HG03378 (cell line): ENCODE results near the gene MOB2.

ENCODE experiments used
- ATAC-seq: cut with Tn5 transposase; IDR thresholded peaks from one replicate; pipeline ENCODE4 v1.9.1; 2021; ENCODE audit warnings: mild to moderate bottlenecking, moderate library complexity; ENCODE audit not compliant: unreplicated experiment

Gene MOB2

DNA sequence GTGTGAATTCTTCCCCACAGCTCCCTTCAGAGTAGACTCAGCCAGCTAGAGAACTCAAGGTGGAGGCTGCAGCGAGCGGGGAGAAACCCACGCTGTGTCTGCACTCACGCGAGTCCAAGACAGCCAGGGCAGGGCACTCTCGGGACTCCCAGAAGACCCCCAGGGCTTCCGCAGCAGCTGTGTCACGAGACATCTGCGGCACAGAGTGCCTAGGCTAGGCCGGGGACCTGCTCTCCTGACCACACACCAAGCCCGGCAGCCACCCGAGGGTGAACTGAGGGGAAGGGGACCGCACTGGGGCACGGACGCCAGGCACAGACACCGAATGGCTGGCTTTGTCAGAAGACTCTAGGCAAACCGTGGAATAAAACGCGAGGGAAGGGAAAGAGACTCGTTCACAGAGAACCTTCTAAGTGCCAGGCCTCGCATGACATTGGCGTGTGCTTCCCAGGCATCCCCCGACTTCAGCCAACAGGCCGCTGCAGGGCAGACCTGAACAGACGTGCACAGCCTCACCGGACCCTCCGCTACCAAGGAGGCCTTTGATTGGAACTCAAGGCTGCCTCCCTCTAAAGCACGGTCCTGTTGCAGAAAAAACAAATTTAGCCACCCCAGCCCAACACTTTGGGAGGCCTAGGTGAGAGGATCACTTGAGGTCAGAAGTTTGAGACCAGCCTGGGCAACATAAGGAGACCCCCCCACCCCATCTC lies 18.2 kb upstream of the MOB2 start:
- no peak for ATAC-seq

DNA sequence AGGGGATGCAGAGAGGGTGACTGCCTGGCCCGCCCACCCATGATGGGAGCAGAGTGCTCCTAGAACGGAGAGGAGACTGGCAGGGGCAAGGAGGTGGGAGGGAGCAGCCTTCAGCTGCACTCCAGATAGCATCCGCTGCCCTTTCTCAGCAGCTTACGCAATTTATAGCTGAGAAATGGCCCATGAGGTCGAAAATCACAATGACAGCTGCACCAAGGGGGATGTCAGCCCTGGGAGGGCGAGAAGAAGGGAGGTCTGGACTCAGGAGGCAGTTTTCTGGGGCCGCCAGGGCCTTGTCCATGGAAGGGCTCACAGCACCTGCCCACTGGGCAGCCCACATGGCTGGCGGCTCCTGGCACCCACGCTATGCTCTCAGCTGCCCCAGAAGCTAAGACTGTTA lies 17.6 kb upstream of the MOB2 start:
- ATAC-seq = no peak

DNA sequence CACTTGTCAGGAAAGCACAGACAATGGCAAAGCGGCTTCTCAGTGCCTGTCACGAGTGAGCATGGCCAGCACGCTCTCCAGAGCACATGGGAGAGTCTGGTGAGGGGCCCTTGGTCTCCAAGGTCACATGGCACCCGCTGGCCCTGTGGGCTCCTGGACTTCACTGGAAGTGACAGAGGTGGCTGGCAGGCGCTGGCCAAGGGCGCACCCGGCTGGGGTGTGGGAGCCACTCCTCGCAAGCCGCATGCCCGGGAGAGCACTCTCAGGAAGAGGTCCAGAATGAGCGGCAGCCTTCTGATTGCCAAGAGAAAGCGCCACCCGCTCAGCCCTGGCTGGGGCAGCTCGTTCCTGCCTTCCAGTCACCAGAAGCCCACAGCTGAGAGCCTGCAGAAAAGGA lies 17.1 kb upstream of the MOB2 start:
- ATAC-seq = no peak

DNA sequence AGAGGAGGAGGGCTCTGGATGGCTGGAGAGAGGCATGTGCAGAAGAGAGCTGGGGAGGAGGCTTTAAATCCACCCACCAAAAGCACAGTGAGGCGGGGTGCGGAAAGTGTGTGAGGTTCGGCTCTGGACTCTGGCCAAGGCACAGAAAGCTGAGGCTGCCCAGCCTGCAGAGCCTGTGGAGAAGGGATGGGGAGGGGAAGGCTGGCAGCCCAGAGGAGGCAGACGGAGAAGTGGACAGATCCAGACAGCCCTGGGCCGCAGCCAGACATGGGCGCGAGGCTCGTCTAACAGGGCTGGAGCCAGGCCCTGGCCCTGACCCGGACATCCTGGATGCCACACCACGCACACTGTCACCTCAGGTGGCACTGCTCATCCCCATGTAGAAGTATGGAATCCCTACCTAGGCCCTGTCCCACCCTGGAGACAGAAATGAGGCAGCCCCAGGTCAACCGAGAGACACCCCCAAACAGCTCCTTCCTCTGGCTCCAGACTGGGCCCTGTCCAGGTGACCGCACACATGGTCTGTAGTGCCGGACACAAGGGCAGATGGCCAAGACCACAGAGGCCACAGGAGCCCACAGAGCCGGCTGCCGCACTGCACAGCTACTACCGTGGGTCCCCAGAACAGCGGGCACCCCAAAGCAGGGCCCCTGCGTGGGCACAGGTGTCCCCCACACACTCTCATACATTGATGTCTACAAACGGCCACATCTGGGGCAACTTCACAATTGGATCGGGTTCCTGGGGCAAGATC lies 16.6 kb upstream of the MOB2 start:
- ATAC-seq = no peak

DNA sequence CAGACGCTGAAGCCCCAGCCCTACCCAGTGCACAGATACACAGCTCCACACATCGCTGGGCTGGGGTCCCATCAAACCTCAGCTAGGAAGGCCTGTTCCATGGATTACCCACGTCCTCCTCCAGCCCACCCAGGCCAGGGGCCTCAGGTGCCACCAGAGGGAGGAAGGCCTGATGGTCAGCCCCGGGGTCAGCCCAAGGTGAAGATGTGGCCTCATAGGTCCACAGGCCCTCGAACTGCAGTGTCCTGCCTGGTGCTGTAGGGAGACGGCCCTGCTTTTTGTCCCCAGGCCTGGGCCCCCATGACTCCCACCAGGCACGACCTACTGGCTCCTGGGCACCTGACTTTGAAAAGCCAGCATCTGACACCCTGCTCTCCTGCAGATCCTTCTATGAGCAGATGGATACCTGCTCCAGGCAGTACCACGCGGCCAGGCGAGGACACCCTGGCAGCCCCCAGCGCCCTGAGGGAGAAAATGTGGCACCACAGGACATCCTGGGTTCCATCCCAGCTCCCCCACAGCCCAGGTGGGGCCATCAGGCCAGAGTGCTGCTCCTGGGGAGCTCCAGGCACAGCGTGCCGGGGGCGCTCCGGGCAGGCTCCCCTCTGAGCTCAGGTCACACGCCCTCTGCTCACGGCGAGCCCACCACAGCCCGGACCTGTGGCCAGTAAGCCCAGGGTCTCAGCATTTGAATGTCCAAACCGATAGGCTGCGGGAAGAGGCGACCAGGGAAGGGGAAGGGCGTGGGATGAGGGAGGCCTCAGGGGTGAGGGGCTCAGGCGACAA lies 15.8 kb upstream of the MOB2 start:
- ATAC-seq = no peak

DNA sequence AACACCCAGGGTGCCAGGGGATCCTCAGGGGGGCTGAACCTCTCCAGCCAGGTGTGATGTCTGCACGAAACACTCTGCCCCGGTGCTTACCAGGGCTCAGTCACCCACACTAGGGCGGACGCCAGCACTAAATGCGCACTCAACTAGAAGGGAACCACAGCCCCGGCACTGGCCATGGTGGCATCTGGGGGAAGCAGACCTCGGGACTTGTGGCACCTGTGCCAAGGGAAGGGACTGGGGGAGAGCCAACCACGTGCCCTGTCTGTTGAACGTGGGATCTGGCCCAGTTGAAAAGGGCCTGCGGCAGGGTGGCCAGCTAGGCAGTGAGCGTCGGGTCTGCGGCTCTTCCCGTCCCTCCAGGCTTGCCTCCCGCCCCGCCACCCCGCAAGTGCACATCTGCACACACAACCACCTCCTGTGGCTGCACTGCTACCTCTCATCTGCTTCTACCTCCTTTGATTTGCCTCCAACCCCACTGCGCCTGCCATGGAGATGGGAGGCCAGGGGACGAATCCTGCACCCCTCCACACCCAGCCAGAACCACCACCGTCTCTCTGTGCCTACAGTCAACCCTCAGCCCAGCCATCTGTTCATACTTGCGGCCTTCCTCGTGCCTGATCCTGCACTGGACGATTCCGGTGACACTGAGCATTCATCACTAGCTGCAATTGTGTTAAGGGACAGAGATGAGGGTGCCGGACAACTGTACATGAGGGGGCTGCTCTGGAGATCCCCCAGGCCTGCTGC lies 15.0 kb upstream of the MOB2 start:
- ATAC-seq = no peak

DNA sequence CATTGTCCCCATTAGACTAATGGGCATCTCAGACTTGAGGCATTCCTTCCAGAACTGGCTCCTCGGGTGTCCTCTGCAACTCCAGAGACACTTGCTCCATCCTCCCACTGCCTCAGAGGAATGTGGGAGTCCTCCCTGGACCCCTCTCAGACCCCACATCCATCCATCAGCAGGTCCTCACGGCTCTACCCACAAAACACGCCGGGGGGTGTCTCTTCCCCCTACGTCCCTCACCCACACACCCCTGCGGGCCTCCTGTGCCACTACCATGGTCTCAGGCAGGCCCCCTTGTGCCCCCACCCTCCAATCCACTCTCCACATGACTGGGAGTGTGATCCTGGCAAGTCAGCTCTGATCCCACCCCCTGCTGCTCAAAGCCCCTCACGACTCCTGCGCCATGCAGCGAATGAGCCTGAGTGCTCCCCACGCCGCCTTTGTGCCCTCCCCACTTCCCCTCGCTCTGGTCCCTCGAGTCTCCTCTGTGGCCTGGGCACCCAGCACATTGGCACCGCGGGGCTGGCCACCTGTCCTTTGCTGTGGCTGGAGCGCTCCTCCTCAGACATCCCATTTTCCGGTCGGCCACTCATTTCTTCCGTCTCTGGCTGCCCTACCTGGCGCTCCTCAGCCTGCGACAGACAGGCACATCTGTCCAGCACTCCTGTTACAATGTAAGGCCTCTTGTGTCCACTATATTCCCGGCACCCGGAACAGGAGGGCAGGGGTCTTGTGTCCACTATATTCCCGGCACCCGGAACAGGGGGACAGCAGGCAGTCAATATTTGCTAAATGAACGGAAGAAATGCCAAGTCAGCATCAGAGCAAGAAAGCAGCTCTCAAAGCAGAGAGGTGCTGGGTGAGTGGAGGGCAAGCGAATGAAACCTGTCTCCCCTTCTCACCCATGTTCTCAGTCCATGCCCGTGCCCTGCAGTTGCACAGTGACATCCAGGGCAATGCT lies 14.2 kb upstream of the MOB2 start:
- ATAC-seq = no peak

DNA sequence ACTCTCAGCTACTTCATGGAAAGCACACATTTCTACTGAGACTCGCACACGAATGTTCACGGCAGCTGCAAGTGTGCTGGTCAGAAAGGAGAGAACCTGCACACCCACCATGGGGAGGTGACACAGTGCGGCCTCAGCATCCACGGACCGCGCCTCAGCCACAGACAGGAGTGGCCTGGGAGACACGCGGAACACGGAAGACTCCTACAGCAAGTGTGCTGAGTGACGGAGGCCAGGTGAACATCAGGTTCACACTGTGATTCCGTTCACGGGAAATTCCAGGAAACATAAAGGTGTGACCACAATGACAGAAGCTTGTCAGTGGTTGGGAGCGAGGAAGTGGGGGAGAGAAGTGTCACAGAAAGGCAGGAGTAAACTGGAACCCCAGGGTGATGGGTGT lies 13.3 kb upstream of the MOB2 start:
- no peak for ATAC-seq

DNA sequence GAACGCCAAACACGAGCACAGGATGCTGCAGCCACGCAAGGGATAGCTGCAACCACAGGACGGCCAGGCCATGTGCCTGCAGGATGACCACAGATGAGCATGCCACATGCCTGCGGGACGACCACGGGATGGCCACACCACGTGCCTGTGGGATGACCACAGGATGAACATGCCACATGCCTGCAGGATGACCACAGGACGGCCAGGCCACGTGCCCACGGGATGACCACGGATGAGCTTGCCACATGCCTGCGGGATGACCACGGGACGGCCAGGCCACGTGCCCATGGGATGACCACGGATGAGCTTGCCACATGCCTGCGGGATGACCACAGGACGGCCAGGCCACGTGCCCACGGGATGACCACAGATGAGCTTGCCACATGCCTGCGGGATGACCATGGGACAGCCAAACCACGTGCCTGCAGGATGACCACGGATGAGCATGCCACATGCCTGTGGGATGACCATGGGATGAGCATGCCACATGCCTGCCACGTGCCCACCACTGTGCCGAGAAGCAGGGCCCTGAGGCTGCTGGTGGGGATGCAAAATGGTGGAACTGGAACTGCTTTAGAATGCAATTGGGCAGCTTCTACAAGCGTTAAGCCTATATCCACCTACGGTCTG lies 12.8 kb upstream of the MOB2 start:
- no peak for ATAC-seq

DNA sequence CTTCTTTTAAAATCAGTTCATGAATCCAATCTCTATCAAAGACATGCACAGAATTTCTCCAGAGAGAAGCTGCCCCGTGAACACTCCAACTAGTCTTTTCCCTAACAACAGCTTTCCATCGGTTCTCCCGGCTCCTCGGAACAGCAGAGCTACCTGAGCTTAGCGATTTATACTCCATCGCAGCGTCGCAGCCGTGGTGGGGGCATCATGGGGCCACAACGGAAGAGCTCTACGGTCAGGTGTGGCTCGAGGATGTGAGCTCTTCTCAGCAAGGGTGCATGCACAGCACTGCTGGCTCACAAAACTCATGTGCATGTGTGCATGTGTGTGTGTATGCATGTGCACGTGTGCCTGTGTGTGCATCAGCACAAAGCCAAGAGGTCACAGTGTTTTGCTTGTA lies 11.7 kb upstream of the MOB2 start:
- no peak for ATAC-seq

DNA sequence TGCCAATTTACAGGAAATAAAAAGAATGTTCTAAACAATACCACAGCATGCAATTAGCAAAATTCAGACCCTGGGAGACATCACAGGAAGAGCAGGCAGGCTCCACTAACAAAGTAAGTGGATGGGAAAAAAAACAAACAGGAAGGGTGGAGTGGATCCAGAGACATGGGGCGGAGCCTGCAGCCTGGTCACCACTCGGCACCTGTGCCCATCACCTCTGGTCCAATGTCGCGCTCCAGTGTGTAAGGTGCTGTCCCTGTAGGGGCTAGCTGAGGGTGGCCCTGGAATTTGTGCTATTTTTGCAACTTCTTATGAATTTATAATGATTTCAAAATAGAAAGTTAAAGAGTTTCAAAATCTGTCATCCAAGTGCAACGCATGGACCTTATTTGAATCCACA lies 11.0 kb upstream of the MOB2 start:
- ATAC-seq = no peak

DNA sequence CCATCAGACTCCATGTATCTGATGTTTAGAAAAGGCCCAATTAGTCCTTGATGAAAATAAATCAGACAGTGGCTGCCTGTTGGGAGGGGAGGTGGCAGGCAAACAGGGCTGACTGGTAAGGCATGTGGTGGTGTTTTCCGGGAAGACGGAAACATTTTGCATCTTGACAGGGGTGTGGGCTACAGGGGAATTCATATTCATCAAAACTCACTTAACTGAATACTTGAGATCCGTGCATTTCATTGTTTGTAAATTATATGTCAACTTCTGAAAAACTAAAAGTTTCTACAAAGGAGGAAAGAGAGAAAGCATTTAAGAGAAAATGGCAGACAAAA lies 10.1 kb upstream of the MOB2 start:
- no peak for ATAC-seq

DNA sequence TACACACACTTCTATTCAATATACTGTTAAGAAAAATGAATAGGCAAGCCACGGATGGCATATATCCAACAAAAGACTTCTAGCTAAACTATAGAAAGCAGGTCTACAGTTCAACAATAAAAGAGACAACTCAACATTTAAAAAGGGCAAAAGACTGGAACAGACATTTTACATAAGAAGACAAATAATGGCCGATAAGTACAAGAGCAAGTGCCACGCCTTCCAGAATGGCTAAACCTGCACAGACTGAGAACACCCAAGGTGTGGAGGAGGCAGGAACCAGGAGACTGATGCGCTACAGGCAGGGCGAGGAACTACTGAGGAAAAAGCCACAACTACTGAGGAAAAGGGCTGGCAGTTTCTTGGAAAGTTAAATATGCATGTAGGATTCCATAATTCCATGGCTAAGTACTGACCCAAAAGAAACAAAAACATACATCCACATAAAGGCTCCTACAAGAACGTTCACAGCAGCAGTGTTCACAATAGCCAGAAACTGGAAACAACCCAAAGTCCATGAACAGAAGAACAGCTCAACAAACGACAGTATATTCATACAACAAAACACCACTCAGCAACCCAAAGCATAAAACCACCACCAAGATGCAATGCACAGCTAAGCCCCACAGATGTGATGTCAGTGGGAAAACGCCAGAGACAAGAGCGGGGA lies 9.6 kb upstream of the MOB2 start:
- ATAC-seq = no peak

DNA sequence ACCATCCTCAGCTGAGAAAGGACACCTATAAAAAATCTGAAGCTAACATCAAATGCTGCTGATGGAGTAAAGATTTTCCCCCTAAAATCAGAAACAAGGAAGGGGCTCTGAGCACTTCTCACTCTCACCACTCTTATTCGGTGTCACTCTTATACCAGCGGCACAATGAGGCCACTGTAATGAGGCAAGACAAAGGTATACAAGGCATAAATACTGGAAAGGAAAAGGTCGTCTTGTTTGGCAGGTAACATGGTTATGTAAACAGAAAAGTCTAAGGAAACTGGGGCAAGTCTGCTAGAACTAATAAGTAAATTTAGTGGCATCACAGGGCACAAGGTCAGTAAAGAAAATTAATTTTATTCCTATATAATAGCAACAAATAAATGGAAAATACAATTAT lies 8.1 kb upstream of the MOB2 start:
- no peak for ATAC-seq

DNA sequence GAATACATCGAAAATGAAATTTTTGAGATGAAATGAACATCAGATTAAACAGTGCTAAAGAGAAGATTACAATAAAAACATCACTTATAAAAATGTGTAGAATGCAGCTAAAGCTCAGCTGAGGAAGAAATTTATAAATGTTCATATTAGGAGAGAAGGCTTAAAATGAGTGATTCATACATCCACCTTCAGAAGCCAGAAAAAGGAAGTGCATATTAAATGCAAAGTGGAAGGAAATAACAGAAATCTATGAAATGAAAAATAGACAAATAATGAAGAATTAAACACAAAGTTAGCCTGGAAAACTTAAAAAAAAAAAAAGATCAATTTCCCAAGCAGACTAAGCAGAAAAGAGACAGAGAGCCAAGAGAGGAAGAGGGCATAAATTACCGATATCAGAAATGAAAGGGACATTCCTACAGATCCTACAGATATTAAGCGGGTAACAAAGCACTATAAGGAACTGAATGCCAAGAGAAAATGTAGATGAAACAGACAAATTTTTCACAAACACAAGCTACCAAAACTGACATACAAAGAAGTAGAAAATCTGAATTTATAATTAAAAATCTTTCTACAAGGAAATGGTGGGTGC lies 7.2 kb upstream of the MOB2 start:
- no peak for ATAC-seq

DNA sequence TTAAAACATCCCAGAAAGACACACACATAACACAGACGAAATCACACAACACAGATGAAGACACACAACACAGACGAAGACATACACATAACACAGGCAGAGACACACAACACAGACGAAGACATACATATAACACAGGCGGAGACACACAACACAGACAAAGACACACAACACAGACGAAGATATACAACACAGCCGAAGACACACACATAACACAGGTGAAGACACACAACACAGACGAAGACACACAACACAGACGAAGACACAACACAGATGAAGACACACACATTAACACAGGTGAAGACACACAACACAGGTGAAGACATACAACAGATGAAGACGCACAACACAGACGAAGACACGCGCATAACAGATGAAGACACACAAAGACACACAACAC lies 4.8 kb upstream of the MOB2 start:
- no peak for ATAC-seq

DNA sequence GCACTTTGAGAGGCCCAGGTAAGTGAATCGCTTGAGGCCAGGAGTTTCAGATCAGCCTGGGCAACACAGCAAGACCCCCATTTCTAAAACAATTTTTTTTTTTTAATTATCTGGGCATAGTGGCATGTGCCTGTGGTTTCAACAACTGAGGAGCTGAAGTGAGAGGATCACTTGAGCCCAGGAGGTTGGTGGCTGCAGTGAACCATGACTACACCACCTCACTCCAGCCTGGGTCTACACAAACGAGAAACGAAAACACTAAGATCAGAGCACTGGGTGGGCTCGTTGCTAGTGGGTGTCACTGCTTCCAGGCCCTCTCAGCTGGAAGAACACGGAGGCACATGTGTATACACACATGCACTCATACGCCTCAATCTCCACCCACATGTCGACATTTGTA lies 4.1 kb upstream of the MOB2 start:
- ATAC-seq = no peak

DNA sequence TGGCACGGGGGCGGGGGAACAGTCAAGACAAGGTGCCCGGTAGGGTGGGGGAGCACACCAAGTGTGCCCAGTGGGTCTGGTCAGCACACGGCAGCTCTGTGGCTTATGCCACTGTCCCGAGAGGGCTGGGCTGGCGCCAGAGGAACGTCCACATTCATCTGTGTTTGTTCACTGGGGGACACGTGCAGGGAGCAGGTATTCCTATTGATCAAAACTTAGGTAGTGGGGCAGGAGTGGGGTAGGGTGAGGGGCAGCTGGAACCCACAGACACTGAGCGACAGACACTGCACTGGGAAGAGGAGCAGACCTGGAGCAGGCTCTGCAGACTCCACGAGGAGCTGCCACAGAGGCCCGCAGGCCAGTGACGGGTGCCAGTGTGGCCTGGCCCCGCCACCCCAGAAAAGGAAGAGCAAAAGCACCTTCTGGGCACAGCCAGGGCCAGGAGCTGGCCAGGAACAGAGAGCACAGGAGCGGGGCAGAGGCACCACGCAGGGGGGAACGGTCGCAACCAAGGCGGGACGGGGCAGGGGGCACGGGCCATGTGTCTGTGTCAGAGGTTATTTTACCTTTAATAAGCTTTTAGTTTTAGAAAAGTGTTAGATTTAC lies 2.1 kb upstream of the MOB2 start:
- no peak for ATAC-seq
